ENCODE results near the gene ODAPH. TPM values are rescaled to one million over a fixed set of nuclear protein-coding genes. Genes with fewer than 3 reads are reported as not detected.

Gene ODAPH
- total and polyA plus RNA-seq, 12 donors = 0.06 to 0.37 TPM; not detected in 10

GRCh38 chr4:75552452-75552851 lies 3.4 kb upstream of the ODAPH start:
- Histone ChIP-seq H3K4me1 (peaks cover 0 to 5% (median 0%) of the 10 kb centered on the region in 9 donors), H3K4me3 (no peak overlapping the region), H3K27me3 (peaks cover 0 to 16% (median 7%) of the 10 kb centered on the region in 7 donors), H3K9me3 (no peaks in the 10 kb centered on the region), H3K36me3 (no peaks in the 10 kb centered on the region), H3K27ac (no peak overlapping the region)
- no peak for DNase-seq
- TF ChIP-seq CTCF (IDR thresholded peaks at IDR 0.05) = no peak
- no peak for ATAC-seq
- intact Hi-C loops (cut with DNase I) = no loop called here

GRCh38 chr4:75557696-75558095 lies 1.8 kb downstream of the ODAPH start:
- DNase-seq (no peak), ATAC-seq (no peak)
- no peaks in the 10 kb centered on the region for H3K4me1 ChIP-seq
- no peak overlapping the region for H3K27ac ChIP-seq
- no peaks in the 10 kb centered on the region for H3K36me3 ChIP-seq
- H3K27me3 ChIP-seq = peaks cover 0 to 26% (median 7%) of the 10 kb centered on the region in 7 donors
- no peak for TF ChIP-seq CTCF (IDR thresholded peaks at IDR 0.05)
- intact Hi-C loops (cut with DNase I) = no loop called here
- 84 to 88% methylated on average over 8 of the region's 8 CpGs for WGBS, 2 donors
- no peaks in the 10 kb centered on the region for H3K9me3 ChIP-seq
- no peak overlapping the region for H3K4me3 ChIP-seq

- intact Hi-C loops (cut with DNase I) = loop anchor here in 1 of 10 donors (10.0 kb wide), 1 partner anchor 687 kb away; no protein-coding TSS in a partner anchor
- Histone ChIP-seq H3K4me3 (no peak overlapping the region), H3K27me3 (peaks cover 0 to 17% (median 5%) of the 10 kb centered on the region in 7 donors), H3K4me1 (peaks cover 0 to 17% (median 0%) of the 10 kb centered on the region in 9 donors), H3K27ac (no peak overlapping the region), H3K36me3 (no peaks in the 10 kb centered on the region), H3K9me3 (no peaks in the 10 kb centered on the region)
- DNase-seq = no peak
- no peak for TF ChIP-seq CTCF (IDR thresholded peaks at IDR 0.05)
- no peak for ATAC-seq
- 61 to 67% methylated on average over 8 of the region's 8 CpGs for WGBS, 2 donors
Measured at GRCh38 chr4:75561789-75562188, 5.9 kb downstream of the ODAPH start.

- no peak overlapping the region for H3K27ac ChIP-seq
- ATAC-seq (no peak), DNase-seq (no peak)
- H3K9me3 ChIP-seq = no peaks in the 10 kb centered on the region
- no peak overlapping the region for H3K4me3 ChIP-seq
- H3K4me1 ChIP-seq = peaks cover 0 to 29% (median 0%) of the 10 kb centered on the region in 9 donors
- 82 to 86% methylated on average over 11 of the region's 11 CpGs for WGBS, 2 donors
- peaks cover 0 to 15% (median 5%) of the 10 kb centered on the region in 7 donors for H3K27me3 ChIP-seq
- no peak for TF ChIP-seq CTCF (IDR thresholded peaks at IDR 0.05)
- no peaks in the 10 kb centered on the region for H3K36me3 ChIP-seq
- intact Hi-C loops (cut with DNase I) = loop anchor here in 1 of 10 donors (10.0 kb wide), 1 partner anchor 689 kb away; no protein-coding TSS in a partner anchor
Measured at GRCh38 chr4:75564023-75564422, 8.2 kb downstream of the ODAPH start.

All from heart right ventricle (tissue), 16 donors.